ENCODE results near the gene ACOT13.

- no peak for TF ChIP-seq EP300 (IDR thresholded peaks at IDR 0.05; ENCODE audit: borderline replicate concordance)
- no peak for TF ChIP-seq YY1 (IDR thresholded peaks at IDR 0.05; ENCODE audit: low read depth)
- no peak for TF ChIP-seq FOXM1 (IDR thresholded peaks at IDR 0.05; ENCODE audit: borderline replicate concordance, low read depth)
- no peak for TF ChIP-seq REST (IDR thresholded peaks at IDR 0.05; ENCODE audit: low read depth)
- TF ChIP-seq TEAD4 (IDR thresholded peaks at IDR 0.05), result no peak
- no peak for TF ChIP-seq RAD21 (IDR thresholded peaks at IDR 0.05; ENCODE audit: low read depth)
- TF ChIP-seq TCF12 (IDR thresholded peaks at IDR 0.05; ENCODE audit: low read depth), result no peak
- no peak for TF ChIP-seq EGR1 (IDR thresholded peaks at IDR 0.05)
Observed at GRCh38 chr6:24709014-24709711, 42.3 kb downstream of the ACOT13 start.

All from Ishikawa (cell line).